Prostate gland (tissue), 2 donors: ENCODE data around the gene NUAK1.

Source experiments
- POLR2A ChIP-seq: fragments of 450-650 bp; IDR thresholded peaks from one replicate; pipeline ENCODE4 v1.6.1; 2016; ENCODE audit warnings: antibody characterized with exemption, mild to moderate bottlenecking
- TF ChIP-seq, protein P1 (sequence below), 4 experiments: fragments of 200-600 bp in 2 of 4; fragments of 450-650 bp in 2 of 4; sonication (generic) in 2 of 4; IDR thresholded peaks; 1 replicate in 3 of 4; 2 replicates in 1 of 4; pipeline ENCODE4 v1.5.1; 2016 to 2019; ENCODE audit warnings: antibody characterized with exemption in 4 of 4, mild to moderate bottlenecking in 2 of 4, moderate library complexity in 2 of 4

DNA sequence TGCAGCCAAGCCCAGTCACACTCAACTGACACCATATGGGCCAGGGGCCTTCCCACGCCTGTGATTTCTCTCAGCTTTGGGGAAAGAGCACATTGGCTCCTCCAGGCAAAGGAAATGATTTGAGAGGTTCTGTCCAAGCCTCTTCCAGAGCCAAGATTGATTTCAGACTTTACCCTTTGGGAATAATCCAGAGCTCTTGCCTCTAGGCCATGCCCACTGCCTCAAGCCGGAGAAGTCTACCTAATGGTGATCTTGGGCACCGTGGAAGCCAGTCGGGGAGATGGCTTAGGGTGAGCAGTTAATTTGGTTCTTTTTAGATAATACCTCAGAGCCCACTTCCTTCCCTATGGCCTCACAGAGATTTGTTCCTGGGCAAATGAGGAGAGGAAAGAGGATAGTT is 45.0 kb upstream of the NUAK1 start:
- TF ChIP-seq, protein P1, sequence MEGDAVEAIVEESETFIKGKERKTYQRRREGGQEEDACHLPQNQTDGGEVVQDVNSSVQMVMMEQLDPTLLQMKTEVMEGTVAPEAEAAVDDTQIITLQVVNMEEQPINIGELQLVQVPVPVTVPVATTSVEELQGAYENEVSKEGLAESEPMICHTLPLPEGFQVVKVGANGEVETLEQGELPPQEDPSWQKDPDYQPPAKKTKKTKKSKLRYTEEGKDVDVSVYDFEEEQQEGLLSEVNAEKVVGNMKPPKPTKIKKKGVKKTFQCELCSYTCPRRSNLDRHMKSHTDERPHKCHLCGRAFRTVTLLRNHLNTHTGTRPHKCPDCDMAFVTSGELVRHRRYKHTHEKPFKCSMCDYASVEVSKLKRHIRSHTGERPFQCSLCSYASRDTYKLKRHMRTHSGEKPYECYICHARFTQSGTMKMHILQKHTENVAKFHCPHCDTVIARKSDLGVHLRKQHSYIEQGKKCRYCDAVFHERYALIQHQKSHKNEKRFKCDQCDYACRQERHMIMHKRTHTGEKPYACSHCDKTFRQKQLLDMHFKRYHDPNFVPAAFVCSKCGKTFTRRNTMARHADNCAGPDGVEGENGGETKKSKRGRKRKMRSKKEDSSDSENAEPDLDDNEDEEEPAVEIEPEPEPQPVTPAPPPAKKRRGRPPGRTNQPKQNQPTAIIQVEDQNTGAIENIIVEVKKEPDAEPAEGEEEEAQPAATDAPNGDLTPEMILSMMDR (IDR thresholded peaks at IDR 0.05) = no peak
- no peak for TF ChIP-seq POLR2A
